K562 (cell line): ENCODE results near the gene SLC7A4. TPM values are rescaled to one million over a fixed set of nuclear protein-coding genes. Genes with fewer than 3 reads are reported as not detected.

Experiments used
- ARID2 ChIP-seq: fragments of 450-650 bp; IDR thresholded peaks from 2 replicates; pipeline ENCODE4 v1.6.1; 2017; ENCODE audit warnings: antibody characterized with exemption, mild to moderate bottlenecking
- CBFA2T3 ChIP-seq: fragments of 450-650 bp; IDR thresholded peaks from 2 replicates; pipeline ENCODE4 v1.6.1; 2017
- GTF2F1 ChIP-seq: IDR thresholded peaks from 2 replicates; pipeline ENCODE4 v1.6.1; 2011; ENCODE audit warnings: low read depth, low read length, improper control_type of control experiment
- HNRNPL ChIP-seq: fragments of 200-400 bp; formaldehyde crosslinking; IDR thresholded peaks from 2 replicates; pipeline ENCODE4 v1.6.1; 2017; ENCODE audit warnings: low read depth, mild to moderate bottlenecking, low read length
- HOMEZ ChIP-seq: fragments of 250-450 bp; sonication (Bioruptor Pico); IDR thresholded peaks from 2 replicates; pipeline ENCODE4 v1.4.0; 2020; ENCODE audit warnings: mild to moderate bottlenecking, moderate library complexity
- HOXB6 ChIP-seq: fragments of 250-450 bp; sonication (Bioruptor Pico); IDR thresholded peaks from 2 replicates; pipeline ENCODE4 v1.5.1; 2022; ENCODE audit warnings: mild to moderate bottlenecking, borderline replicate concordance
- JUND ChIP-seq, 2 experiments: IDR thresholded peaks; 2 replicates in 1 of 2; 3 replicates in 1 of 2; pipeline ENCODE4 v1.6.1; 2011; ENCODE audit warnings: borderline replicate concordance in 2 of 2, low read depth in 2 of 2, low read length in 2 of 2, improper control_type of control experiment in 1 of 2, missing biosample characterization in 1 of 2, missing genetic modification characterization in 1 of 2, missing genetic modification reagents in 1 of 2
- KLF13 ChIP-seq: fragments of 450-650 bp; IDR thresholded peaks from 2 replicates; pipeline ENCODE4 v1.6.1; 2016; ENCODE audit warnings: missing genetic modification characterization, low read depth, mild to moderate bottlenecking, missing compliant biosample characterization, moderate library complexity, borderline replicate concordance
- MECOM ChIP-seq: fragments of 250-450 bp; sonication (Bioruptor Pico); IDR thresholded peaks from 2 replicates; pipeline ENCODE4 v1.8.0; 2022; ENCODE audit warnings: inconsistent platforms
- MIER1 ChIP-seq: fragments of 450-650 bp; IDR thresholded peaks from 2 replicates; pipeline ENCODE4 v1.6.1; 2016; ENCODE audit warnings: antibody characterized with exemption, mild to moderate bottlenecking, low read depth
- MYBL2 ChIP-seq, 2 experiments: fragments of 450-650 bp in 1 of 2; sonication (generic) in 1 of 2; formaldehyde crosslinking in 1 of 2; IDR thresholded peaks; 2 replicates each; pipeline versions ENCODE4 v1.6.1 to v1.8.1; 2017 to 2022; ENCODE audit warnings: borderline replicate concordance in 1 of 2, inconsistent platforms in 1 of 2, low read depth in 1 of 2, mild to moderate bottlenecking in 1 of 2, missing genetic modification reagents in 1 of 2, moderate library complexity in 1 of 2
- NCOA6 ChIP-seq: fragments of 450-650 bp; IDR thresholded peaks from 2 replicates; pipeline ENCODE4 v1.6.1; 2017; ENCODE audit warnings: mild to moderate bottlenecking
- PHF8 ChIP-seq: fragments of 200-600 bp; sonication (generic); IDR thresholded peaks from 2 replicates; pipeline ENCODE4 v1.6.1; 2012; ENCODE audit warnings: mixed run types, mild to moderate bottlenecking, inconsistent platforms, low read length, moderate library complexity, borderline replicate concordance
- POU5F1 ChIP-seq: fragments of 150-350 bp; IDR thresholded peaks from 2 replicates; pipeline ENCODE4 v1.6.1; 2014; ENCODE audit warnings: borderline replicate concordance, low read length, low read depth, mild to moderate bottlenecking; ENCODE audit not compliant: partially characterized antibody
- RHOXF2B ChIP-seq: fragments of 250-450 bp; sonication (Bioruptor Pico); conservative IDR thresholded peaks from 2 replicates; pipeline ENCODE4 v1.5.1; 2021
- SIN3A ChIP-seq, 2 experiments: fragments of 150-350 bp in 1 of 2; IDR thresholded peaks; 2 replicates each; pipeline ENCODE4 v1.6.1; 2011 to 2016; ENCODE audit warnings: borderline replicate concordance in 2 of 2, low read depth in 2 of 2, low read length in 2 of 2, mild to moderate bottlenecking in 2 of 2, moderate library complexity in 2 of 2; ENCODE audit not compliant: control insufficient read depth in 1 of 2
- TBL1XR1 ChIP-seq, 2 experiments: IDR thresholded peaks; 2 replicates each; pipeline ENCODE4 v1.6.1; 2012; ENCODE audit warnings: improper control_type of control experiment in 2 of 2, low read length in 2 of 2, mild to moderate bottlenecking in 1 of 2
- ZBED1 ChIP-seq: IDR thresholded peaks from 2 replicates; pipeline ENCODE4 v1.6.1; 2014
- ZBTB26 ChIP-seq: fragments of 450-650 bp; formaldehyde crosslinking; IDR thresholded peaks from 2 replicates; pipeline ENCODE4 v1.4.0; 2022; ENCODE audit warnings: missing genetic modification characterization
- ZC3H4 ChIP-seq: sonication (generic); formaldehyde crosslinking; IDR thresholded peaks from 2 replicates; pipeline ENCODE4 v1.9.0; 2021; ENCODE audit warnings: missing genetic modification reagents, borderline replicate concordance
- ZNF212 ChIP-seq: fragments of 450-650 bp; formaldehyde crosslinking; IDR thresholded peaks from 2 replicates; pipeline ENCODE4 v1.4.0; 2020; ENCODE audit warnings: mild to moderate bottlenecking
- ZNF239 ChIP-seq: fragments of 250-450 bp; sonication (Bioruptor Pico); IDR thresholded peaks from 2 replicates; pipeline ENCODE4 v1.4.0; 2020; ENCODE audit warnings: mild to moderate bottlenecking
- ZNF253 ChIP-seq: fragments of 250-450 bp; sonication (Bioruptor Pico); conservative IDR thresholded peaks from 2 replicates; pipeline ENCODE4 v1.6.1; 2021; ENCODE audit warnings: mild to moderate bottlenecking
- ZNF444 ChIP-seq: fragments of 250-450 bp; sonication (Bioruptor Pico); IDR thresholded peaks from 2 replicates; pipeline ENCODE4 v1.4.0; 2020; ENCODE audit warnings: mild to moderate bottlenecking, moderate library complexity
- ZNF561 ChIP-seq: fragments of 450-650 bp; formaldehyde crosslinking; conservative IDR thresholded peaks from 2 replicates; pipeline ENCODE4 v1.4.0; 2020; ENCODE audit warnings: mild to moderate bottlenecking, moderate library complexity
- polyA plus RNA-seq, 8 experiments: library from polyadenylated mRNA; depleted of rRNA in 4 of 8; stranded (reverse) in 5 of 8; unstranded in 3 of 8; fragments of >200 nt; fragmentation: Nextera tagmentation in 2 of 8; fragmentation: Illumina TruSeq in 1 of 8; extraction: Ambion mirVana in 2 of 8; extraction: Trizol in 1 of 8; gene quantifications; 2 replicates each; pipeline versions ENCODE4 v1.2.1 to v1.2.3, GENCODE V29; 2011 to 2014; ENCODE audit warnings: inconsistent platforms in 1 of 8, missing spikeins in 1 of 8
- total RNA-seq, 7 experiments: library from RNA; depleted of rRNA in 6 of 7; stranded (reverse); fragments of >200 nt in 6 of 7; fragmentation: Illumina TruSeq in 2 of 7; extraction: Trizol in 2 of 7; gene quantifications; 2 replicates each; pipeline versions ENCODE4 v1.2.1 to v1.2.3, GENCODE V29; 2011 to 2021; ENCODE audit warnings: low replicate concordance in 1 of 7

SLC7A4 gene
- total and polyA plus RNA-seq, 9 of the 15 experiments (the other 6 are each of a cell fraction or from before 2014, with no cell fraction given) = not detected

GRCh38 chr22:20981787-20982562 is 50.4 kb downstream of the SLC7A4 start, which contains the start of gene LZTR1 (continued):
- TF ChIP-seq HNRNPL (peak; percentile 96), KLF13 (peak; percentile 96), SIN3A (IDR thresholded peaks at IDR 0.05; ENCODE audit: borderline replicate concordance in 2 of 2, control insufficient read depth in 1 of 2, low read depth in 2 of 2, low read length in 2 of 2) (peak in 1 of 2 experiments; percentile 95; a peak in 2 of 4 replicates), ZNF239 (peak; percentile 87; the same call in 1 of the 2 replicates), HOMEZ (CRISPR knock-in tag) (peak; percentile 98), HOXB6 (peak; percentile 88; the same call in 1 of the 2 replicates), CBFA2T3 (no peak), NCOA6 (no peak), ZNF561 (CRISPR knock-in tag) (0 out of 2 replicates have a peak, but pooled peaks have one; percentile 71), TBL1XR1 (IDR thresholded peaks at IDR 0.05; ENCODE audit: low read length in 2 of 2) (peak; percentile 50 to 92; a peak in 3 of 4 replicates), PHF8 (peak; percentile 100), ZNF444 (CRISPR knock-in tag) (peak; percentile 85), RHOXF2B (CRISPR knock-in tag) (peak; percentile 98), POU5F1 (peak; percentile 77), JUND (IDR thresholded peaks at IDR 0.05; ENCODE audit: borderline replicate concordance, low read depth, low read length) (peak; percentile 69; the same call in 1 of the 2 replicates), JUND (tag; IDR thresholded peaks at IDR 0.05; ENCODE audit: borderline replicate concordance, low read depth, low read length) (peak; percentile 88; the same call in 2 of the 3 replicates), MIER1 (no peak), ZNF212 (CRISPR knock-in tag) (peak; percentile 91; the same call in 1 of the 2 replicates), ZBED1 (no peak), ZC3H4 (CRISPR knock-in tag) (no peak), ZNF253 (CRISPR knock-in tag) (peak; percentile 89), ZBTB26 (CRISPR knock-in tag) (peak; percentile 98), MYBL2 (IDR thresholded peaks at IDR 0.05; ENCODE audit: low read depth) (no peak), MYBL2 (CRISPR knock-in tag; IDR thresholded peaks at IDR 0.05; ENCODE audit: borderline replicate concordance) (no peak), MECOM (CRISPR knock-in tag) (no peak), GTF2F1 (peak; percentile 95), ARID2 (no peak)
